IPS DF 6.9 (cell line): ENCODE data around the gene PAK5.

ENCODE experiments used
- DNase-seq: peaks from one replicate; pipeline ENCODE4 v3.0.0-alpha.2; 2013; ENCODE audit warnings: low read depth, low spot score
- H3K27ac ChIP-seq: one replicate; pipeline ENCODE4 v1.5.1; 2013; ENCODE audit warnings: low read length, control low read depth
- H3K27me3 ChIP-seq: 2 replicates; pipeline ENCODE4 v1.6.1; 2013; ENCODE audit warnings: mild to moderate bottlenecking, low read length; ENCODE audit not compliant: control insufficient read depth, insufficient read depth
- H3K36me3 ChIP-seq: 2 replicates; pipeline ENCODE4 v1.6.1; 2013; ENCODE audit warnings: low read length; ENCODE audit not compliant: control insufficient read depth, insufficient read depth
- H3K4me1 ChIP-seq: 2 replicates; pipeline ENCODE4 v1.6.1; 2013; ENCODE audit warnings: low read length; ENCODE audit not compliant: control insufficient read depth, insufficient read depth
- H3K4me3 ChIP-seq: 2 replicates; pipeline ENCODE4 v1.5.1; 2013; ENCODE audit warnings: mild to moderate bottlenecking, low read length
- H3K9me3 ChIP-seq: 2 replicates; pipeline ENCODE4 v1.6.1; 2013; ENCODE audit warnings: low read length, inconsistent platforms; ENCODE audit not compliant: control insufficient read depth, insufficient read depth
- WGBS: extraction: QIAGEN DNeasy Blood & Tissue Kit; methylation state at CpG from one replicate; pipeline ENCODE4 v1.1.7; 2013; ENCODE audit warnings: mixed read lengths, missing lambda C conversion rate; ENCODE audit not compliant: insufficient read length, insufficient coverage; 5-methylcytosine and 5-hydroxymethylcytosine counted together

PAK5 gene

GRCh38 chr20:9506280-9506821 is 332.5 kb downstream of the PAK5 start:
- Histone ChIP-seq H3K4me1 (peaks cover 5% of the 10 kb centered on the region), H3K27me3 (peaks cover 58% of the 10 kb centered on the region), H3K4me3 (no peak overlapping the region), H3K36me3 (no peaks in the 10 kb centered on the region), H3K27ac (no peak overlapping the region), H3K9me3 (no peaks in the 10 kb centered on the region)
- WGBS = no CpG with 5 or more reads among the region's 34 CpGs
- DNase-seq = no peak

- H3K36me3 ChIP-seq = no peaks in the 10 kb centered on the region
- H3K27me3 ChIP-seq = peaks cover 36% of the 10 kb centered on the region
- no peak for DNase-seq
Measured at GRCh38 chr20:9503526-9504245, 335.2 kb downstream of the PAK5 start.

GRCh38 chr20:9501473-9501872 is 337.4 kb downstream of the PAK5 start:
- Histone ChIP-seq H3K9me3 (no peaks in the 10 kb centered on the region), H3K27ac (no peak overlapping the region), H3K4me3 (no peak overlapping the region), H3K4me1 (no peaks in the 10 kb centered on the region), H3K27me3 (peaks cover 14% of the 10 kb centered on the region), H3K36me3 (no peaks in the 10 kb centered on the region)
- no peak for DNase-seq
- WGBS = no CpG with 5 or more reads among the region's 2 CpGs

More at GRCh38 chr20:9503526-9504245, 335.2 kb downstream of the PAK5 start:
- Histone ChIP-seq H3K27ac (no peak overlapping the region), H3K4me1 (peaks cover 3% of the 10 kb centered on the region; the same call in 1 of the 2 replicates), H3K9me3 (no peaks in the 10 kb centered on the region), H3K4me3 (no peak overlapping the region)
- WGBS = no CpG with 5 or more reads among the region's 9 CpGs

- H3K4me1 ChIP-seq = no peaks in the 10 kb centered on the region
- WGBS = no CpG with 5 or more reads among the region's 2 CpGs
Measured at GRCh38 chr20:9500121-9500520, 338.8 kb downstream of the PAK5 start.

GRCh38 chr20:9499126-9499899 is 339.6 kb downstream of the PAK5 start:
- Histone ChIP-seq H3K9me3 (no peaks in the 10 kb centered on the region), H3K27ac (no peak overlapping the region), H3K27me3 (no peaks in the 10 kb centered on the region), H3K4me1 (no peaks in the 10 kb centered on the region), H3K36me3 (no peaks in the 10 kb centered on the region), H3K4me3 (no peak overlapping the region)
- no peak for DNase-seq
- no CpG with 5 or more reads among the region's 5 CpGs for WGBS

More at GRCh38 chr20:9500121-9500520, 338.8 kb downstream of the PAK5 start:
- Histone ChIP-seq H3K36me3 (no peaks in the 10 kb centered on the region), H3K27me3 (peaks cover under 1% of the 10 kb centered on the region; the same call in 1 of the 2 replicates), H3K4me3 (no peak overlapping the region), H3K9me3 (no peaks in the 10 kb centered on the region), H3K27ac (no peak overlapping the region)
- DNase-seq = no peak

- H3K27ac ChIP-seq = no peak overlapping the region
- DNase-seq = no peak
- H3K9me3 ChIP-seq = no peaks in the 10 kb centered on the region
- no peaks in the 10 kb centered on the region for H3K4me1 ChIP-seq
- H3K27me3 ChIP-seq = no peaks in the 10 kb centered on the region
- no CpG with 5 or more reads among the region's 4 CpGs for WGBS
- H3K4me3 ChIP-seq = no peak overlapping the region
- no peaks in the 10 kb centered on the region for H3K36me3 ChIP-seq
Measured at GRCh38 chr20:9498322-9498721, 340.6 kb downstream of the PAK5 start.

- Histone ChIP-seq H3K36me3 (no peaks in the 10 kb centered on the region), H3K27me3 (no peaks in the 10 kb centered on the region), H3K9me3 (no peaks in the 10 kb centered on the region), H3K4me1 (no peaks in the 10 kb centered on the region), H3K27ac (no peak overlapping the region), H3K4me3 (no peak overlapping the region)
- no peak for DNase-seq
- no CpG with 5 or more reads among the region's 3 CpGs for WGBS
Measured at GRCh38 chr20:9496155-9496554, 342.7 kb downstream of the PAK5 start.

GRCh38 chr20:9495701-9496100 is 343.2 kb downstream of the PAK5 start:
- no peak overlapping the region for H3K27ac ChIP-seq
- no peaks in the 10 kb centered on the region for H3K9me3 ChIP-seq
- H3K4me3 ChIP-seq = no peak overlapping the region
- no peak for DNase-seq
- H3K4me1 ChIP-seq = no peaks in the 10 kb centered on the region
- no peaks in the 10 kb centered on the region for H3K36me3 ChIP-seq
- no CpG with 5 or more reads among the region's 2 CpGs for WGBS
- no peaks in the 10 kb centered on the region for H3K27me3 ChIP-seq

GRCh38 chr20:9493803-9494202 is 345.1 kb downstream of the PAK5 start:
- no peak for DNase-seq
- no CpG with 5 or more reads among the region's 2 CpGs for WGBS

GRCh38 chr20:9492067-9492466 is 346.8 kb downstream of the PAK5 start:
- Histone ChIP-seq H3K36me3 (no peaks in the 10 kb centered on the region), H3K9me3 (no peaks in the 10 kb centered on the region), H3K4me1 (no peaks in the 10 kb centered on the region), H3K27ac (no peak overlapping the region), H3K27me3 (no peaks in the 10 kb centered on the region), H3K4me3 (no peak overlapping the region)
- WGBS = no CpG with 5 or more reads among the region's 4 CpGs
- no peak for DNase-seq

More at GRCh38 chr20:9493803-9494202, 345.1 kb downstream of the PAK5 start:
- H3K9me3 ChIP-seq = no peaks in the 10 kb centered on the region
- H3K27ac ChIP-seq = no peak overlapping the region
- no peaks in the 10 kb centered on the region for H3K27me3 ChIP-seq
- H3K4me3 ChIP-seq = no peak overlapping the region
- no peaks in the 10 kb centered on the region for H3K36me3 ChIP-seq
- no peaks in the 10 kb centered on the region for H3K4me1 ChIP-seq
